ENCODE measurements around the gene CALN1. TPM values are rescaled to one million over a fixed set of nuclear protein-coding genes. Genes with fewer than 3 reads are reported as not detected.
"Not testable (repeated sequence)": the region's sequence is repeated elsewhere in the genome, so short reads cannot be mapped to it uniquely, and the experiment has no call there.

CALN1 gene
- total RNA-seq, 1 experiment from 2014 or later: not detected

DNA sequence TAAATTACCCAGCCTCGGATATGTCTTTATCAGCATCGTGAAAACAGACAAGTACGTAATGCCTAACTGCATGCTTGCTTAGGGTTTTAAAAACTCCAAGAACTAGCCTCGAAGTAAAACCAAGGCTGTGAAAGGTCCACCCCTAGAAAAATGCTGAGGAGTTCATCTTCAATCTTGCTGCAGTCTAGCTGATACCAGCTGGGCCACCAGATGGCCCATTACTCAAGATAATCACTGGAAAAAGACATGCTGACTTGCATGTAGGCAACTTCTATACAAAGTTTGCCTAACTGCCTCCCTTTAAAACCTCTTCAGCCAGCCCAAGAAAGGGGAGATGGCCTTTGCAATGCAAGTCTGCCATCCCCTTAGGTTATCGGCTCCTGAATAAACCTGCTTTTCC is 666.1 kb downstream of the CALN1 start:
- Mint-ChIP-seq H3K9me3 (ENCODE audit: unreplicated experiment) (peaks cover 25% of the 10 kb centered on the region), H3K27ac (ENCODE audit: unreplicated experiment) (no peak overlapping the region), H3K36me3 (ENCODE audit: insufficient read depth, unreplicated experiment) (no peaks in the 10 kb centered on the region), H3K4me1 (ENCODE audit: low read depth, unreplicated experiment) (no peaks in the 10 kb centered on the region), H3K27me3 (ENCODE audit: insufficient read depth, unreplicated experiment) (no peaks in the 10 kb centered on the region), H3K4me3 (ENCODE audit: unreplicated experiment) (no peak overlapping the region)
- 0 out of 2 replicates have a peak, but pooled peaks cover 4% of the 10 kb centered on the region for H3K9me3 ChIP-seq
- no peak for DNase-seq
- intact Hi-C loops (cut with micrococcal nuclease; ENCODE audit: unreplicated experiment): no loop called here
- no peaks in the 10 kb centered on the region for H3K4me1 ChIP-seq
- no peaks in the 10 kb centered on the region for H3K27me3 ChIP-seq (replicated peaks; ENCODE audit: control insufficient read depth, insufficient read depth, low read length)
- no peak overlapping the region for H3K4me3 ChIP-seq (ENCODE audit: low read depth, low read length)
- BruUV-seq (replicated peaks): no TSS peak
- ChIA-PET POLR2A (no interaction called here), CTCF (no interaction called here)
- no peaks in the 10 kb centered on the region for H3K36me3 ChIP-seq (ENCODE audit: control insufficient read depth, insufficient read depth, low read length)
- TF ChIP-seq CTCF (IDR thresholded peaks at IDR 0.05; ENCODE audit: insufficient read depth in 1 of 2, low read depth in 1 of 2, low read length in 1 of 2, severe bottlenecking in 1 of 2, unreplicated experiment in 1 of 2): no peak

DNA sequence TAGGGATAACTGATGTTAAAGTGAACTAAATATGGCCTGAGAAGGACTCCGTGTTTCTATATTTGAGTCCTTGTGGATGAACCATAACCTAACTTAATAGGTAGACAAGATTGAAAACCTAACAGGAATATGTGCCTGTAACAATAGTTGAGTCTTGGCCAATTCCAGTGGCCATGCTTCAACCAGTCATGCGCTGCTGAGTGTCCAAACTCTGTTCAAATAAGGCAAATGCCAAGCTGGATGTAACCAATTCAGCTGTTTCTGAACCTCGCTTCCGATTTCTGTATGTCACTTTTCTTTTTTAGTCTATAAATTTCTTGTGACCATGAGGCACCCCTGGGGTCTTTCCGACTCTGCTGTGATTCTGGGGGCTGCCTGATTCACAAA is 672.0 kb downstream of the CALN1 start:
- no peaks in the 10 kb centered on the region for H3K4me1 ChIP-seq
- Mint-ChIP-seq H3K27ac (ENCODE audit: unreplicated experiment) (no peak overlapping the region), H3K36me3 (ENCODE audit: insufficient read depth, unreplicated experiment) (no peaks in the 10 kb centered on the region), H3K27me3 (ENCODE audit: insufficient read depth, unreplicated experiment) (no peaks in the 10 kb centered on the region), H3K4me3 (ENCODE audit: unreplicated experiment) (no peak overlapping the region), H3K4me1 (ENCODE audit: low read depth, unreplicated experiment) (no peaks in the 10 kb centered on the region), H3K9me3 (ENCODE audit: unreplicated experiment) (peaks cover 3% of the 10 kb centered on the region)
- no peaks in the 10 kb centered on the region for H3K27me3 ChIP-seq (replicated peaks; ENCODE audit: control insufficient read depth, insufficient read depth, low read length)
- BruUV-seq (replicated peaks): no TSS peak
- H3K9me3 ChIP-seq: no peaks in the 10 kb centered on the region
- intact Hi-C loops (cut with micrococcal nuclease; ENCODE audit: unreplicated experiment): no loop called here
- no peak for DNase-seq
- ChIA-PET POLR2A (no interaction called here), CTCF (no interaction called here)
- TF ChIP-seq CTCF (IDR thresholded peaks at IDR 0.05; ENCODE audit: insufficient read depth in 1 of 2, low read depth in 1 of 2, low read length in 1 of 2, severe bottlenecking in 1 of 2, unreplicated experiment in 1 of 2): no peak
- H3K4me3 ChIP-seq (ENCODE audit: low read depth, low read length): no peak overlapping the region
- H3K36me3 ChIP-seq (ENCODE audit: control insufficient read depth, insufficient read depth, low read length): no peaks in the 10 kb centered on the region

- Histone ChIP-seq H3K9me3 (no peaks in the 10 kb centered on the region), H3K4me1 (no peaks in the 10 kb centered on the region), H3K4me3 (ENCODE audit: low read depth, low read length) (no peak overlapping the region), H3K36me3 (ENCODE audit: control insufficient read depth, insufficient read depth, low read length) (no peaks in the 10 kb centered on the region), H3K27me3 (replicated peaks; ENCODE audit: control insufficient read depth, insufficient read depth, low read length) (no peaks in the 10 kb centered on the region)
- H3K36me3 Mint-ChIP-seq (ENCODE audit: insufficient read depth, unreplicated experiment): no peaks in the 10 kb centered on the region
- no peaks in the 10 kb centered on the region for H3K4me1 Mint-ChIP-seq (ENCODE audit: low read depth, unreplicated experiment)
- H3K4me3 Mint-ChIP-seq (ENCODE audit: unreplicated experiment): no peak overlapping the region
- no peak for TF ChIP-seq CTCF (IDR thresholded peaks at IDR 0.05; ENCODE audit: insufficient read depth in 1 of 2, low read depth in 1 of 2, low read length in 1 of 2, severe bottlenecking in 1 of 2, unreplicated experiment in 1 of 2)
- BruUV-seq (replicated peaks): no TSS peak
- CTCF ChIA-PET: no interaction called here
- no peaks in the 10 kb centered on the region for H3K27me3 Mint-ChIP-seq (ENCODE audit: insufficient read depth, unreplicated experiment)
- no peak for DNase-seq
- no peak overlapping the region for H3K27ac Mint-ChIP-seq (ENCODE audit: unreplicated experiment)
- intact Hi-C loops (cut with micrococcal nuclease; ENCODE audit: unreplicated experiment): no loop called here
- H3K9me3 Mint-ChIP-seq (ENCODE audit: unreplicated experiment): no peaks in the 10 kb centered on the region
- POLR2A ChIA-PET: no interaction called here
Observed at GRCh38 chr7:71739520-71740173, 672.5 kb downstream of the CALN1 start.

- intact Hi-C loops (cut with micrococcal nuclease; ENCODE audit: unreplicated experiment); H3K27ac Mint-ChIP-seq (ENCODE audit: unreplicated experiment); H3K9me3 ChIP-seq; POLR2A ChIA-PET; BruUV-seq (replicated peaks); H3K36me3 Mint-ChIP-seq (ENCODE audit: insufficient read depth, unreplicated experiment); H3K4me3 Mint-ChIP-seq (ENCODE audit: unreplicated experiment); H3K27me3 Mint-ChIP-seq (ENCODE audit: insufficient read depth, unreplicated experiment); H3K4me1 Mint-ChIP-seq (ENCODE audit: low read depth, unreplicated experiment); H3K36me3 ChIP-seq (ENCODE audit: control insufficient read depth, insufficient read depth, low read length); H3K9me3 Mint-ChIP-seq (ENCODE audit: unreplicated experiment); DNase-seq; H3K4me3 ChIP-seq (ENCODE audit: low read depth, low read length); H3K27me3 ChIP-seq (replicated peaks; ENCODE audit: control insufficient read depth, insufficient read depth, low read length); H3K4me1 ChIP-seq; CTCF ChIA-PET: not testable (repeated sequence)
Observed at GRCh38 chr7:71737931-71738540, 674.1 kb downstream of the CALN1 start.

Measured in Caco-2 (cell line).